Stimulated activated CD4-positive, alpha-beta T cell treated with anti-CD3 and anti-CD28 coated beads, Interleukin-2, amount 100 ng/mL, for 4 hours (primary cell): ENCODE data around the gene ABCC8.

Experiments used
- DNase-seq: peaks from one replicate; pipeline ENCODE4 v3.0.0-alpha.2; 2020; ENCODE audit warnings: low read depth

Gene ABCC8

DNA sequence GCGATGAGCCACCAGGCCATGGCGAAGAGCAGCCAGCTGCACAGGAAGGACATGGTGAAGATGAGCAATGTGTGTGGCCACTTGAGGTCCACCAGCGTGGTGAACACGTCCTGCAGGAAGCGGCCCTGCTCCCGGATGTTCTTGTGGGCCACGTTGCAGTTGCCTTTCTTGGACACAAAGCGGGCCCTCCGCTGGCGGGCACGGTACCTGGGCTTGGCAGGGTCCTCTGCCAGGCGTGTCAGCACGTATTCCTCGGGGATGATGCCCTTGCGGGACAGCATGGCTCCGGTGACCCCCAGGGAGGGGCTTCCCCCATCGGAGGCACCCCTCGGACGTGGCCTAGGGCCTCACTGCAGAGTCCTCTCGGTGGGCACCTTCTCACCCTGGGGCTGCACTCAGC, 88.8 kb downstream of the ABCC8 start:
- no peak for DNase-seq

GRCh38 chr11:17387254-17387653, 89.4 kb downstream of the ABCC8 start:
- DNase-seq, result no peak

GRCh38 chr11:17386331-17387084, 90.1 kb downstream of the ABCC8 start:
- peak; percentile 10 for DNase-seq

- DNase-seq, result no peak
Measured at GRCh38 chr11:17385926-17386325, 90.7 kb downstream of the ABCC8 start.

DNA sequence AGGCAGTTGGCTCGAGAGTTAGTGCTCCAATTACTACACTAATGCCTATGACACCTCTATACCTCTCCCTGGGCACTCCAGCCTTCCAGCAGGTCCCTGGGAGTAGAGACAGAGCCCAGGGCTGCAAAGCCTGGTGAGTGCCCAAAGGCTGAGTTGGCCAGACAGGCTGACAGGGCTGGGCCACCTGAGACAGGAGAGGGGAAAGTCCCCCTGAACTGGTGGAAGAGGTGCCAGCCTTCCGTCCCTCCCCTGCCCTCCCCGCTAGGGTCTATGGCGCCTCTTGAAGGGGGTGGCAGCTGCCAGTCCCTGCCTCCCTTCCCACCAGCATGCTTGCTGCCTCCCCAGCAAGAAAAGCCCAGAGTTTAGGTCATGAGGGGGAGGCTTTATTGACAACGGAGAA, 91.2 kb downstream of the ABCC8 start:
- no peak for DNase-seq

GRCh38 chr11:17384002-17384511, 92.6 kb downstream of the ABCC8 start:
- peak; percentile 68 for DNase-seq

GRCh38 chr11:17383461-17383860, 93.2 kb downstream of the ABCC8 start:
- no peak for DNase-seq

GRCh38 chr11:17382046-17382728, 94.5 kb downstream of the ABCC8 start:
- DNase-seq, result no peak

GRCh38 chr11:17381156-17381555, 95.5 kb downstream of the ABCC8 start:
- DNase-seq, result no peak

GRCh38 chr11:17379383-17380180, 97.1 kb downstream of the ABCC8 start:
- DNase-seq, result no peak

- DNase-seq, result no peak
Measured at GRCh38 chr11:17378655-17379054, 98.0 kb downstream of the ABCC8 start.

- DNase-seq, result no peak
Measured at GRCh38 chr11:17376493-17376892, 100.2 kb downstream of the ABCC8 start.

GRCh38 chr11:17375547-17375946, 101.1 kb downstream of the ABCC8 start:
- DNase-seq, result no peak

DNA sequence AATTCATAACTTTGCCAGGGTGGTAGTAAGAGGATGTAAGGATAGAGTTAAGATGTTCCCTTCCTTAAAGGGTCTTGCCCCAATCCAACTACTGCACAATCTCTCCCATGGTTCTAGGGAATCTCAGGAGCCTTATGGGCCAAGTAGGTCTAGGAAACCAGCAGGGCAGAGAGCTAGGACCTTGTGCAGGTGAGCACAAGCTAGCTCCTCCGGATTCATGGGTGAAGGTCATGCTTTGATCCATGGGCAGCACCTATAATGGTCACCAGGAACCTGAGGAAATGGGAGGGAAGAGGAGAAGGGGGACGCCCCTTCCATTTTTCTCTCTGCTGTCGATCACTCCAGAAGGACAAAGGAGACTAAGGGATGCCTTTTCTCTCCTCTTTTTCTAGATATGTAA, 105.0 kb downstream of the ABCC8 start:
- DNase-seq, result no peak

- DNase-seq, result no peak
Measured at GRCh38 chr11:17369684-17370243, 106.9 kb downstream of the ABCC8 start.

GRCh38 chr11:17369094-17369493, 107.6 kb downstream of the ABCC8 start:
- no peak for DNase-seq

DNA sequence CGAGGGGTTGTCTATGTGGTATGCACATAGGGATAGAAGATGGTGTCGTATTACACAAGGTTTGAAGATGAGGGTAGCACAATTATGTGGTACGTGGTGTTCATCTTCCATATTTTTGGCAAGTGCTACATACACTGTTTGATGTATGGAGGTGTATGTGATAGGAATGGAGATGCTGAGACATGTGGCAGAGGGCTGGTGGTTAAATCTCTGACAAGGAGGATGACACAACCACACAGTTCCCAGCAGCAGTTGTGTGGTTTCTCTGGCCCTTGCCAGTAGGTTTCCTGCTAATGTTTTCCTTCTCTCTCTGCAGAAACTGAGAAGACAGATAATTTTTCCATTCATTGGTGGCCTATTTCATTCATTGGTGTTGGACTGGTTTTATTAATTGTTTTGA, 108.1 kb downstream of the ABCC8 start:
- DNase-seq, result no peak

DNA sequence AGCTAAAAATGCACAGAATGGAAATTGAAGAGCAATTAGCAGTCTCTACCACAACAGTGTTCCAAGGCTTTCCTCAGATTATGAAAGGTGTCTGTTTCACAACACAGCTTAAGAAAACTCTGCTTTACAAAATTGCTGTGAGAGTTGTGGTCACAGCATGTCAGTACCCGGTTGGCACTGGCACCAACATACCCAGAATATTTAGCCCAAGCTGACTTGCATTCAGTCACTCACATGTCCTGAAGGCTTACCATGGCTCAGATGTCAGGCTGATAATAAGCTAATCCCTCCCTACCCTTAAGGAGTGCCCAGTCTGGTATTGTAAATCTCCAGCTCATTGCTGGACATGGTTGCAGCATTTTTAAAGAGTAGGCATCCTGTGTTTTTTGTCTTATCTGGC, 110.2 kb downstream of the ABCC8 start:
- no peak for DNase-seq

- DNase-seq, result peak; percentile 44
Measured at GRCh38 chr11:17354601-17354991, 122.0 kb downstream of the ABCC8 start.

DNA sequence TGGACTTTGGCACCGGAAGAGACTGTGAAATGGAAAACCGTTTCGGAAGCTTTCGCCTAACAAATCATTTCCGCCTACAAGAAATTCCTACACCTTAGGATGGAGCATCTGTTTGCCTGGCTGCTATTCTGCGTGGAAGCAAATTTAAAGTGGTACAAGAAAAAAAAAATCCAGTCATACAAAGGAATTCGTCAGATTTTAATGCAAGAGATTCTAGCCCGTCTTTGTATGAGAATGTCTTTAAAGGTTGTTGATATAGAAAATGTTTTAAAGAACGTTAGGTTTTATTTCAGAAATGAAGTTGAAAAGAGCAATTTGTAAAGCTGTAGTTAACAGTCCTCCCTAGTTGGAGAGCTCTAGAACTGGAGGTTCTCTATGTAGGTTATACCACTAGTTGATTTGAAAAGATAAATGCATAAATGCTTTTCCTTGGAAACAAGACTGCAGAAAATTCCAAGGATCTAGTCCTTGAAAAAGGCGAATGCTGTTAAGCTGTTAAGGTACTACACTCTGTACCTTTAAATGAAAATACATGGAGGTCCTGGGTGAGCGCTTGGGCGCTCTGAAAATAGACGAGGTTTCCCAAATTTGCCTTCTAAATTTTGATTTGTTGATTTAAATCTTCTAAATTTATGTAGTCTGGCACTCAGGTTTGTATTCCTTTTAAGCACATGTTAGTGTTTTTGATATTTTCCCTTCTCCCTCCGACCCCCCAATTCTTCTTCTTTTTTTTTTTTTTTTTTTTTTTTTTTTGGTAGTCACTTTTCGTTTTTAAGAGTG, 122.6 kb downstream of the ABCC8 start:
- no peak for DNase-seq

GRCh38 chr11:17352950-17353820, 123.5 kb downstream of the ABCC8 start:
- DNase-seq, result peak; percentile 56
